ENCODE data around the gene ZFP2. TPM values are rescaled to one million over a fixed set of nuclear protein-coding genes. Genes with fewer than 3 reads are reported as not detected.

Gene ZFP2
- total RNA-seq, 2 donors from 2014 or later = 0.95 to 1.1 TPM

DNA sequence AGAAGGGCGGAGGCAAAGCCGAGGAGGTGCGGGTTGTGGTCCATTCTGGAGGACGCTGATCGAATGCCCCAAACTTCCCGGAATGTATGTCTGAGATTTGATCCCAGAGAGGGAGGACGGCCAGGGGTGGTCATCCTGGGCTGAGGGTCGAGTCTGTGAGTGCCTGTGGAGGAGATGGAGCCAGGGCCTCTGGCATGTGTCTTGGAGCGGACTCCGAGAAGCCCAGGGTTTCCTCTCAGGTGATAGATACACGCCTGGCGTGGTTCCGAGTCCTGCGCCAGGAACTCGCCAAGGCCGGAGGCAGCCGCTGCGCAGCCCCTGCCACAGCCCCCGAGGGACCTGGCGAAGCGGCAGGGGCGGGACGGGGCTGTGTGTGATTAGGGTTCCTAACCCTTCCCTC is 45.6 kb downstream of the ZFP2 start:
- ATAC-seq = peak; percentile 27

DNA sequence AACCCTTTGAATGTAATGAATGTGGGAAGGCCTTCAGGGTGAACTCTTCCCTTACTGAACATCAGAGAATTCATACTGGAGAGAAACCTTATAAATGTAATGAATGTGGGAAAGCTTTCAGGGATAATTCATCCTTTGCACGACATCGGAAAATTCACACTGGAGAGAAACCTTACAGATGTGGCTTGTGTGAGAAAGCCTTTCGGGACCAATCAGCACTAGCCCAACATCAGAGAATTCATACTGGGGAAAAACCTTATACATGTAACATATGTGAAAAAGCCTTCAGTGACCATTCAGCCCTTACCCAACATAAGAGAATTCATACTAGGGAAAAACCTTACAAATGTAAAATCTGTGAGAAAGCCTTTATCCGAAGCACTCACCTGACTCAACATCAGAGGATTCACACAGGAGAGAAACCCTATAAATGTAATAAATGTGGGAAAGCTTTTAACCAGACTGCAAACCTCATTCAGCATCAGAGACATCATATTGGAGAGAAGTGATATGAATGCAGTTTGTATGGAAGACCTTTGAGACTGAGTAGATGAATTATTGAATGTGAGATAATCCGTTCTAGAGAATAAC is 69.8 kb downstream of the ZFP2 start:
- DNase-seq (no peak), ATAC-seq (no peak)
- intact Hi-C loops (cut with DNase I, micrococcal nuclease) = no loop called here

More for the DNA sequence above, 45.6 kb downstream of the ZFP2 start:
- peak in 1 of 2 donors; percentile 12 for DNase-seq
- intact Hi-C loops (cut with DNase I, micrococcal nuclease) = no loop called here

DNA sequence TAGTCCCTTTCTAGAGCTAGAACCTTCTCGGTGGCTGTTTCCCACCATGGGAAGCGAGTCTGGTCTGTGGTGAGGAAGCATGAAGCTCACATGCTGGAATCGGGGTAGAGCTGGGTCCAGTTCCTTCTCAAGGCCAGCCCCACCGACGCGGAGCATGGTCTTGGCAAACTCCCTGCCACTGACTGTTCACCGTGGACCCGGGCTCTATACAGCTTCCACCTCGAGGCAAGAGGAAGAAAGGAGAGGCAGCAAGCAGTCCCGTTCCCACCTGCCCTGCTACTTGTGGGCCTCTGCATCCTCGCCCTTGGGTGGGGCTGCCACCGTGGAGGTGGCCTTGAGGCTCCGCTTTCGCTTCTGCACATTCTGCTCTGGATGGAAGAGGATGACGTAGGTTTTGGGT is 85.7 kb downstream of the ZFP2 start:
- intact Hi-C loops (cut with DNase I, micrococcal nuclease) = no loop called here
- DNase-seq (no peak), ATAC-seq (no peak)

Other genes starting within 250 kb of the ZFP2 start
- gene ZNF354A, start 165.3 kb upstream of the ZFP2 start, total RNA-seq = 1 to 10 TPM; 8.3 to 9.7 TPM
- 10 to 100 TPM in 1 of 2 donors, 1 to 10 TPM in 1; 9.8 to 10.4 TPM for gene ZNF354B, start 36.0 kb upstream of the ZFP2 start, total RNA-seq
- gene ZNF454, start 45.3 kb downstream of the ZFP2 start, total RNA-seq = 1 to 10 TPM in 1 of 2 donors, under 1 TPM in 1; 0.70 to 1.3 TPM
- not detected for gene GRM6, start 99.4 kb downstream of the ZFP2 start, total RNA-seq
- gene ZNF879, start 127.9 kb downstream of the ZFP2 start, total RNA-seq = 1 to 10 TPM; 2.7 to 4.3 TPM
- 1 to 10 TPM; 1.1 to 1.7 TPM for gene ZNF354C, start 164.5 kb downstream of the ZFP2 start, total RNA-seq